HCT116 (cell line): ENCODE results near the gene CTLA4. TPM values are rescaled to one million over a fixed set of nuclear protein-coding genes. Genes with fewer than 3 reads are reported as not detected.

ENCODE experiments used
- ATAC-seq: fragments of 200-7000 bp; cut with Tn5 transposase; 2 replicates; pipeline ENCODE4 v1.9.1; 2020; ENCODE audit warnings: mild to moderate bottlenecking, moderate library complexity
- BruUV-seq: library from RNA; stranded (reverse); fragments of 400-500 nt; replicated peaks from 2 replicates; lab custom pipeline; 2021; lab: Mats Ljungman, UMichigan
- CTCF ChIA-PET: fragments of 300-600 bp; sonication (Branson Sonifier 250); formaldehyde crosslinking; loops from one replicate; lab custom pipeline; 2021; ENCODE audit warnings: antibody characterized with exemption; lab: Charles Lee
- POLR2A ChIA-PET: fragments of 300-600, 350-600 bp; sonication (Branson Sonifier 250); formaldehyde crosslinking; loops from one replicate; lab custom pipeline; 2021; ENCODE audit warnings: antibody characterized with exemption; lab: Charles Lee
- RAD21 ChIA-PET, 2 experiments: fragments of 300-600 bp; sonication (Branson Sonifier 250); formaldehyde crosslinking; loops; one replicate each; lab custom pipeline; 2023; ENCODE audit warnings: low total read pairs in 2 of 2; ENCODE audit not compliant: uncharacterized antibody in 2 of 2, unreplicated experiment in 2 of 2, low non-redundant PET in 1 of 2; lab: Charles Lee
- DNase-seq: peaks from one replicate; pipeline ENCODE4 v3.0.0-alpha.2; 2010; ENCODE audit warnings: low read depth, low spot score
- H2AFZ ChIP-seq: fragments of 200-600 bp; shearing (Covaris generic), sonication (generic); 2 replicates; pipeline ENCODE4 v1.6.1; 2017; ENCODE audit warnings: low read depth, mixed run types, mixed read lengths, antibody characterized with exemption, low read length; ENCODE audit not compliant: poor library complexity, severe bottlenecking
- H3K27ac ChIP-seq: 2 replicates; pipeline ENCODE4 v1.5.1; 2012; ENCODE audit warnings: low read depth, low read length
- H3K27me3 ChIP-seq: fragments of 200-600 bp; sonication (generic); 2 replicates; pipeline ENCODE4 v1.6.1; 2016; ENCODE audit warnings: mixed run types, low read length, mixed read lengths; ENCODE audit not compliant: insufficient read depth
- H3K36me3 ChIP-seq, 2 experiments: fragments of 200-500 bp in 1 of 2; fragments of 200-600 bp in 1 of 2; sonication (Bioruptor generic) in 1 of 2; sonication (generic) in 1 of 2; 2 replicates each; pipeline versions ENCODE4 v1.5.1 to v1.6.1; 2014 to 2016; ENCODE audit warnings: low read length in 2 of 2, inconsistent platforms in 1 of 2, mixed read lengths in 1 of 2, mixed run types in 1 of 2; ENCODE audit not compliant: insufficient read depth in 2 of 2, control insufficient read depth in 1 of 2
- H3K4me1 ChIP-seq, 2 experiments: fragments of 200-600 bp in 1 of 2; sonication (generic) in 1 of 2; 2 replicates each; pipeline versions ENCODE4 v1.5.1 to v1.6.1; 2012 to 2017; ENCODE audit warnings: low read length in 2 of 2, inconsistent platforms in 1 of 2, mild to moderate bottlenecking in 1 of 2, mixed read lengths in 1 of 2, mixed run types in 1 of 2, moderate library complexity in 1 of 2; ENCODE audit not compliant: insufficient read depth in 2 of 2, control insufficient read depth in 1 of 2
- H3K4me2 ChIP-seq: fragments of 200-600 bp; sonication (generic); 2 replicates; pipeline ENCODE4 v1.6.1; 2017; ENCODE audit warnings: mixed run types, low read length, mixed read lengths
- H3K4me3 ChIP-seq, 2 experiments: fragments of 200-600 bp in 1 of 2; sonication (generic) in 1 of 2; replicated peaks in 1 of 2; 2 replicates each; pipeline ENCODE4 v1.5.1; 2011 to 2016; ENCODE audit warnings: low read length in 2 of 2, control low read depth in 1 of 2, low read depth in 1 of 2, mild to moderate bottlenecking in 1 of 2, mixed read lengths in 1 of 2, mixed run types in 1 of 2
- H3K79me2 ChIP-seq: fragments of 200-600 bp; sonication (generic); 2 replicates; pipeline ENCODE4 v1.6.1; 2017; ENCODE audit warnings: mild to moderate bottlenecking, mixed run types, low read length, moderate library complexity, mixed read lengths; ENCODE audit not compliant: insufficient read depth
- H3K9ac ChIP-seq: fragments of 200-600 bp; sonication (generic); 2 replicates; pipeline ENCODE4 v1.6.1; 2016; ENCODE audit warnings: low read length, mixed read lengths
- H3K9me2 ChIP-seq: fragments of 200-600 bp; sonication (generic), shearing (Covaris generic); 2 replicates; pipeline ENCODE4 v1.6.1; 2017; ENCODE audit warnings: mixed run types, mild to moderate bottlenecking, moderate library complexity; ENCODE audit not compliant: insufficient read depth
- H3K9me3 ChIP-seq, 2 experiments: fragments of 200-500 bp in 1 of 2; fragments of 200-600 bp in 1 of 2; sonication (Bioruptor generic) in 1 of 2; sonication (generic) in 1 of 2; 2 replicates each; pipeline ENCODE4 v1.6.1; 2014 to 2017; ENCODE audit warnings: low read length in 2 of 2, mixed read lengths in 2 of 2, inconsistent platforms in 1 of 2, low read depth in 1 of 2, mild to moderate bottlenecking in 1 of 2, mixed run types in 1 of 2, moderate library complexity in 1 of 2; ENCODE audit not compliant: control insufficient read depth in 1 of 2, insufficient read depth in 1 of 2
- H4K20me1 ChIP-seq: fragments of 200-600 bp; sonication (generic), shearing (Covaris generic); 2 replicates; pipeline ENCODE4 v1.6.1; 2017; ENCODE audit warnings: mixed run types, mild to moderate bottlenecking, moderate library complexity; ENCODE audit not compliant: insufficient read depth
- CBX3 ChIP-seq: IDR thresholded peaks from 2 replicates; pipeline ENCODE4 v1.6.1; 2012; ENCODE audit warnings: low read depth
- CEBPB ChIP-seq: IDR thresholded peaks from 2 replicates; pipeline ENCODE4 v1.6.1; 2012; ENCODE audit warnings: low read depth
- ELF1 ChIP-seq: IDR thresholded peaks from 2 replicates; pipeline ENCODE4 v1.6.1; 2012; ENCODE audit warnings: low read depth, borderline replicate concordance
- EZH2 ChIP-seq: fragments of 200-600 bp; sonication (generic); IDR thresholded peaks from 2 replicates; pipeline ENCODE4 v1.6.1; 2017; ENCODE audit warnings: antibody characterized with exemption, mixed run types
- EZH2phosphoT487 ChIP-seq: fragments of 200-600 bp; IDR thresholded peaks from 2 replicates; pipeline ENCODE4 v1.6.1; 2018; ENCODE audit warnings: antibody characterized with exemption, borderline replicate concordance
- JUND ChIP-seq: IDR thresholded peaks from 2 replicates; pipeline ENCODE4 v1.6.1; 2012
- POLR2AphosphoS5 ChIP-seq: IDR thresholded peaks from 2 replicates; pipeline ENCODE4 v1.6.1; 2011; ENCODE audit warnings: mild to moderate bottlenecking, low read depth, low read length, moderate library complexity
- RAD21 ChIP-seq: IDR thresholded peaks from 2 replicates; pipeline ENCODE4 v1.6.1; 2012; ENCODE audit warnings: low read depth, mild to moderate bottlenecking
- SIN3A ChIP-seq: IDR thresholded peaks from 2 replicates; pipeline ENCODE4 v1.6.1; 2012; ENCODE audit warnings: low read depth
- SP1 ChIP-seq: IDR thresholded peaks from 2 replicates; pipeline ENCODE4 v1.6.1; 2012; ENCODE audit warnings: low read depth
- SRF ChIP-seq: IDR thresholded peaks from 2 replicates; pipeline ENCODE4 v1.6.1; 2012; ENCODE audit warnings: low read depth
- TCF7L2 ChIP-seq: IDR thresholded peaks from 2 replicates; pipeline ENCODE4 v1.7.0; 2011; ENCODE audit warnings: borderline replicate concordance, inconsistent platforms; ENCODE audit not compliant: insufficient read depth, insufficient read length; ENCODE audit errors: extremely low read depth
- YY1 ChIP-seq: IDR thresholded peaks from 2 replicates; pipeline ENCODE4 v1.6.1; 2011; ENCODE audit warnings: low read length, low read depth, moderate library complexity, mild to moderate bottlenecking; ENCODE audit not compliant: insufficient replicate concordance; ENCODE audit errors: extremely low read depth
- ZFX ChIP-seq: fragments of 450-650 bp; IDR thresholded peaks from 2 replicates; pipeline ENCODE4 v1.6.1; 2017
- ZNF274 ChIP-seq: fragments of 200-500 bp; sonication (Bioruptor generic); IDR thresholded peaks from 2 replicates; pipeline ENCODE4 v1.6.1; 2014; ENCODE audit warnings: mild to moderate bottlenecking, low read depth, low read length, inconsistent platforms
- intact Hi-C: fragments of 100-400 bp; cut with micrococcal nuclease; formaldehyde crosslinking; loops from 2 replicates; pipeline ENCODE4 v1.10.0; 2022
- total RNA-seq: library from RNA; stranded (reverse); gene quantifications from one replicate; pipeline ENCODE4 v1.2.1, GENCODE V29; 2021; ENCODE audit not compliant: unreplicated experiment
- TF ChIP-seq, protein P1 (sequence below): IDR thresholded peaks from 2 replicates; pipeline ENCODE4 v1.6.1; 2012
- TF ChIP-seq, protein P2 (sequence below): IDR thresholded peaks from 2 replicates; pipeline ENCODE4 v1.6.1; 2011; ENCODE audit warnings: mild to moderate bottlenecking, low read length, moderate library complexity; ENCODE audit not compliant: insufficient replicate concordance; ENCODE audit errors: extremely low read depth
- TF ChIP-seq, protein P3 (sequence below): IDR thresholded peaks from 2 replicates; pipeline ENCODE4 v1.6.1; 2012; ENCODE audit warnings: low read depth
- TF ChIP-seq, protein P4 (sequence below), 3 experiments: fragments of 200-600 bp in 1 of 3; sonication (generic) in 1 of 3; IDR thresholded peaks in 2 of 3; conservative IDR thresholded peaks in 1 of 3; 2 replicates each; pipeline ENCODE4 v1.5.1; 2012 to 2017; ENCODE audit warnings: low read depth in 2 of 3, low read length in 2 of 3, antibody characterized with exemption in 1 of 3, borderline replicate concordance in 1 of 3, control low read depth in 1 of 3, mild to moderate bottlenecking in 1 of 3, mixed read lengths in 1 of 3, mixed run types in 1 of 3, moderate library complexity in 1 of 3; ENCODE audit not compliant: insufficient read depth in 1 of 3
- TF ChIP-seq, protein P5 (sequence below): IDR thresholded peaks from 2 replicates; pipeline ENCODE4 v1.6.1; 2012

Gene CTLA4
- total RNA-seq, 1 experiment from 2014 or later = 0.37 TPM

DNA sequence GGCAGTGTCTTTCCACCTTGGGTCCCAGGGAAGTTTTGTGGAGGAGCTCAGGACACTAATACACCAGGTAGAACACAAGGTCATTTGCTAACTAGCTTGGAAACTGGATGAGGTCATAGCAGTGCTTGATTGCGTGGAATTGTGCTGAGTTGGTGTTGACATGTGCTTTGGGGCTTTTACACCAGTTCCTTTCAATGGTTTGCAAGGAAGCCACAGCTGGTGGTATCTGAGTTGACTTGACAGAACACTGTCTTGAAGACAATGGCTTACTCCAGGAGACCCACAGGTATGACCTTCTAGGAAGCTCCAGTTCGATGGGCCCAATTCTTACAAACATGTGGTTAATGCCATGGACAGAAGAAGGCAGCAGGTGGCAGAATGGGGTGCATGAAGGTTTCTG, 5.9 kb downstream of the CTLA4 start:
- Histone ChIP-seq H3K27me3 (peaks cover 9% of the 10 kb centered on the region; the same call in 1 of the 2 replicates), H3K9me3 (no peaks in the 10 kb centered on the region), H3K9me2 (no peaks in the 10 kb centered on the region), H3K36me3 (no peaks in the 10 kb centered on the region), H3K9ac (no peak overlapping the region), H3K79me2 (no peaks in the 10 kb centered on the region), H4K20me1 (no peaks in the 10 kb centered on the region), H3K4me1 (no peaks in the 10 kb centered on the region), H2AFZ (no peak overlapping the region), H3K4me2 (no peak overlapping the region), H3K27ac (no peak overlapping the region), H3K4me3 (no peak overlapping the region)
- TF ChIP-seq, protein P1, sequence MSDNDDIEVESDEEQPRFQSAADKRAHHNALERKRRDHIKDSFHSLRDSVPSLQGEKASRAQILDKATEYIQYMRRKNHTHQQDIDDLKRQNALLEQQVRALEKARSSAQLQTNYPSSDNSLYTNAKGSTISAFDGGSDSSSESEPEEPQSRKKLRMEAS = no peak
- TF ChIP-seq CBX3 (no peak), SRF (no peak), ZNF274 (no peak), ZFX (no peak), SIN3A (no peak), EZH2 (no peak), EZH2phosphoT487 (no peak), CEBPB (no peak), SP1 (no peak), ELF1 (no peak), RAD21 (no peak), TCF7L2 (no peak), JUND (no peak), POLR2AphosphoS5 (no peak), YY1 (no peak)
- TF ChIP-seq, protein P2, sequence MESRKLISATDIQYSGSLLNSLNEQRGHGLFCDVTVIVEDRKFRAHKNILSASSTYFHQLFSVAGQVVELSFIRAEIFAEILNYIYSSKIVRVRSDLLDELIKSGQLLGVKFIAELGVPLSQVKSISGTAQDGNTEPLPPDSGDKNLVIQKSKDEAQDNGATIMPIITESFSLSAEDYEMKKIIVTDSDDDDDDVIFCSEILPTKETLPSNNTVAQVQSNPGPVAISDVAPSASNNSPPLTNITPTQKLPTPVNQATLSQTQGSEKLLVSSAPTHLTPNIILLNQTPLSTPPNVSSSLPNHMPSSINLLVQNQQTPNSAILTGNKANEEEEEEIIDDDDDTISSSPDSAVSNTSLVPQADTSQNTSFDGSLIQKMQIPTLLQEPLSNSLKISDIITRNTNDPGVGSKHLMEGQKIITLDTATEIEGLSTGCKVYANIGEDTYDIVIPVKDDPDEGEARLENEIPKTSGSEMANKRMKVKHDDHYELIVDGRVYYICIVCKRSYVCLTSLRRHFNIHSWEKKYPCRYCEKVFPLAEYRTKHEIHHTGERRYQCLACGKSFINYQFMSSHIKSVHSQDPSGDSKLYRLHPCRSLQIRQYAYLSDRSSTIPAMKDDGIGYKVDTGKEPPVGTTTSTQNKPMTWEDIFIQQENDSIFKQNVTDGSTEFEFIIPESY = no peak
- TF ChIP-seq, protein P3, sequence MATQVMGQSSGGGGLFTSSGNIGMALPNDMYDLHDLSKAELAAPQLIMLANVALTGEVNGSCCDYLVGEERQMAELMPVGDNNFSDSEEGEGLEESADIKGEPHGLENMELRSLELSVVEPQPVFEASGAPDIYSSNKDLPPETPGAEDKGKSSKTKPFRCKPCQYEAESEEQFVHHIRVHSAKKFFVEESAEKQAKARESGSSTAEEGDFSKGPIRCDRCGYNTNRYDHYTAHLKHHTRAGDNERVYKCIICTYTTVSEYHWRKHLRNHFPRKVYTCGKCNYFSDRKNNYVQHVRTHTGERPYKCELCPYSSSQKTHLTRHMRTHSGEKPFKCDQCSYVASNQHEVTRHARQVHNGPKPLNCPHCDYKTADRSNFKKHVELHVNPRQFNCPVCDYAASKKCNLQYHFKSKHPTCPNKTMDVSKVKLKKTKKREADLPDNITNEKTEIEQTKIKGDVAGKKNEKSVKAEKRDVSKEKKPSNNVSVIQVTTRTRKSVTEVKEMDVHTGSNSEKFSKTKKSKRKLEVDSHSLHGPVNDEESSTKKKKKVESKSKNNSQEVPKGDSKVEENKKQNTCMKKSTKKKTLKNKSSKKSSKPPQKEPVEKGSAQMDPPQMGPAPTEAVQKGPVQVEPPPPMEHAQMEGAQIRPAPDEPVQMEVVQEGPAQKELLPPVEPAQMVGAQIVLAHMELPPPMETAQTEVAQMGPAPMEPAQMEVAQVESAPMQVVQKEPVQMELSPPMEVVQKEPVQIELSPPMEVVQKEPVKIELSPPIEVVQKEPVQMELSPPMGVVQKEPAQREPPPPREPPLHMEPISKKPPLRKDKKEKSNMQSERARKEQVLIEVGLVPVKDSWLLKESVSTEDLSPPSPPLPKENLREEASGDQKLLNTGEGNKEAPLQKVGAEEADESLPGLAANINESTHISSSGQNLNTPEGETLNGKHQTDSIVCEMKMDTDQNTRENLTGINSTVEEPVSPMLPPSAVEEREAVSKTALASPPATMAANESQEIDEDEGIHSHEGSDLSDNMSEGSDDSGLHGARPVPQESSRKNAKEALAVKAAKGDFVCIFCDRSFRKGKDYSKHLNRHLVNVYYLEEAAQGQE = no peak
- TF ChIP-seq, protein P4, sequence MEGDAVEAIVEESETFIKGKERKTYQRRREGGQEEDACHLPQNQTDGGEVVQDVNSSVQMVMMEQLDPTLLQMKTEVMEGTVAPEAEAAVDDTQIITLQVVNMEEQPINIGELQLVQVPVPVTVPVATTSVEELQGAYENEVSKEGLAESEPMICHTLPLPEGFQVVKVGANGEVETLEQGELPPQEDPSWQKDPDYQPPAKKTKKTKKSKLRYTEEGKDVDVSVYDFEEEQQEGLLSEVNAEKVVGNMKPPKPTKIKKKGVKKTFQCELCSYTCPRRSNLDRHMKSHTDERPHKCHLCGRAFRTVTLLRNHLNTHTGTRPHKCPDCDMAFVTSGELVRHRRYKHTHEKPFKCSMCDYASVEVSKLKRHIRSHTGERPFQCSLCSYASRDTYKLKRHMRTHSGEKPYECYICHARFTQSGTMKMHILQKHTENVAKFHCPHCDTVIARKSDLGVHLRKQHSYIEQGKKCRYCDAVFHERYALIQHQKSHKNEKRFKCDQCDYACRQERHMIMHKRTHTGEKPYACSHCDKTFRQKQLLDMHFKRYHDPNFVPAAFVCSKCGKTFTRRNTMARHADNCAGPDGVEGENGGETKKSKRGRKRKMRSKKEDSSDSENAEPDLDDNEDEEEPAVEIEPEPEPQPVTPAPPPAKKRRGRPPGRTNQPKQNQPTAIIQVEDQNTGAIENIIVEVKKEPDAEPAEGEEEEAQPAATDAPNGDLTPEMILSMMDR (IDR thresholded peaks at IDR 0.05 in 2 of 3, conservative IDR thresholded peaks at IDR 0.05 in 1 of 3; ENCODE audit: borderline replicate concordance in 1 of 3, insufficient read depth in 1 of 3, low read depth in 2 of 3, low read length in 2 of 3) = no peak
- TF ChIP-seq, protein P5, sequence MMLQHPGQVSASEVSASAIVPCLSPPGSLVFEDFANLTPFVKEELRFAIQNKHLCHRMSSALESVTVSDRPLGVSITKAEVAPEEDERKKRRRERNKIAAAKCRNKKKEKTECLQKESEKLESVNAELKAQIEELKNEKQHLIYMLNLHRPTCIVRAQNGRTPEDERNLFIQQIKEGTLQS = no peak
- no TSS peak for BruUV-seq
- ATAC-seq (no peak), DNase-seq (no peak)
- RAD21 ChIA-PET = no interaction called here
- intact Hi-C loops = no loop called here
- POLR2A ChIA-PET = no interaction called here
- CTCF ChIA-PET = no interaction called here
